HG03064 (cell line): ENCODE measurements around the gene NPC1L1.

Experiments used
- ATAC-seq: cut with Tn5 transposase; IDR thresholded peaks from one replicate; pipeline ENCODE4 v1.9.1; 2021; ENCODE audit warnings: low read depth; ENCODE audit not compliant: unreplicated experiment

NPC1L1 gene

GRCh38 chr7:44538798-44539668 is 2.1 kb downstream of the NPC1L1 start:
- ATAC-seq, result no peak

GRCh38 chr7:44538093-44538797 is 2.9 kb downstream of the NPC1L1 start:
- ATAC-seq, result no peak

GRCh38 chr7:44537442-44537841 is 3.7 kb downstream of the NPC1L1 start:
- ATAC-seq, result no peak

- no peak for ATAC-seq
These were observed 5.0 kb downstream of the NPC1L1 start for GRCh38 chr7:44536090-44536489.

GRCh38 chr7:44535348-44536064 is 5.6 kb downstream of the NPC1L1 start:
- no peak for ATAC-seq

GRCh38 chr7:44534501-44534900 is 6.6 kb downstream of the NPC1L1 start:
- ATAC-seq, result no peak

- ATAC-seq, result no peak
These were observed 7.0 kb downstream of the NPC1L1 start for GRCh38 chr7:44534087-44534486.

GRCh38 chr7:44533301-44534055 is 7.7 kb downstream of the NPC1L1 start:
- ATAC-seq, result no peak

GRCh38 chr7:44531421-44532380 is 9.4 kb downstream of the NPC1L1 start:
- ATAC-seq, result no peak

GRCh38 chr7:44530990-44531389 is 10.1 kb downstream of the NPC1L1 start:
- ATAC-seq, result no peak

GRCh38 chr7:44524811-44525388 is 16.2 kb downstream of the NPC1L1 start:
- ATAC-seq, result no peak

GRCh38 chr7:44522315-44522714 is 18.8 kb downstream of the NPC1L1 start:
- no peak for ATAC-seq

- no peak for ATAC-seq
These were observed 19.6 kb downstream of the NPC1L1 start for GRCh38 chr7:44521347-44522095.

- ATAC-seq, result no peak
These were observed 20.6 kb downstream of the NPC1L1 start for GRCh38 chr7:44520574-44520973.

- ATAC-seq, result no peak
These were observed 21.6 kb downstream of the NPC1L1 start for GRCh38 chr7:44519546-44519945.

GRCh38 chr7:44518761-44519160 is 22.4 kb downstream of the NPC1L1 start:
- ATAC-seq, result no peak

GRCh38 chr7:44517175-44517574 is 24.0 kb downstream of the NPC1L1 start:
- ATAC-seq, result no peak

- no peak for ATAC-seq
These were observed 25.4 kb downstream of the NPC1L1 start for GRCh38 chr7:44515590-44516268.
